HepG2 (cell line): ENCODE measurements around the gene HEPN1. TPM values are rescaled to one million over a fixed set of nuclear protein-coding genes. Genes with fewer than 3 reads are reported as not detected.

ENCODE experiments used
- HIVEP1 ChIP-seq: sonication (generic); formaldehyde crosslinking; IDR thresholded peaks from 2 replicates; pipeline ENCODE4 v1.4.0; 2020; ENCODE audit warnings: mild to moderate bottlenecking, missing genetic modification reagents
- IRF1 ChIP-seq: sonication (generic); formaldehyde crosslinking; IDR thresholded peaks from 2 replicates; pipeline ENCODE4 v1.4.0; 2020; ENCODE audit warnings: low read depth, mild to moderate bottlenecking, missing genetic modification reagents
- MIXL1 ChIP-seq: IDR thresholded peaks from 2 replicates; pipeline ENCODE4 v1.6.1; 2016
- MLXIP ChIP-seq: sonication (generic); formaldehyde crosslinking; IDR thresholded peaks from 2 replicates; pipeline ENCODE4 v1.9.0; 2021; ENCODE audit warnings: missing genetic modification reagents, borderline replicate concordance
- RNF2 ChIP-seq: fragments of 450-650 bp; conservative IDR thresholded peaks from 2 replicates; pipeline ENCODE4 v1.6.1; 2016; ENCODE audit warnings: low read depth
- SP4 ChIP-seq: sonication (generic); formaldehyde crosslinking; IDR thresholded peaks from 2 replicates; pipeline ENCODE4 v1.8.1; 2023; ENCODE audit warnings: mild to moderate bottlenecking, missing genetic modification reagents
- USF2 ChIP-seq, 2 experiments: sonication (generic) in 1 of 2; formaldehyde crosslinking in 1 of 2; IDR thresholded peaks; 2 replicates each; pipeline versions ENCODE4 v1.5.1 to v1.6.1; 2011 to 2020; ENCODE audit warnings: borderline replicate concordance in 1 of 2, low read depth in 1 of 2, low read length in 1 of 2, mild to moderate bottlenecking in 1 of 2, missing genetic modification reagents in 1 of 2, moderate library complexity in 1 of 2
- ZFP1 ChIP-seq: IDR thresholded peaks from 2 replicates; pipeline ENCODE4 v1.6.1; 2016
- ZNF337 ChIP-seq: sonication (generic); formaldehyde crosslinking; IDR thresholded peaks from 2 replicates; pipeline ENCODE4 v1.5.1; 2020; ENCODE audit warnings: missing genetic modification reagents, low read depth, mild to moderate bottlenecking, borderline replicate concordance
- polyA plus RNA-seq, 8 experiments: library from polyadenylated mRNA; depleted of rRNA in 3 of 8; stranded (reverse) in 7 of 8; unstranded in 1 of 8; fragments of >200 nt; fragmentation: Illumina TruSeq in 4 of 8; extraction: Trizol in 4 of 8; gene quantifications; 2 replicates each; pipeline versions ENCODE4 v1.2.1 to v1.2.3, GENCODE V29; 2011 to 2016; ENCODE audit warnings: low read depth in 4 of 8, missing spikeins in 1 of 8, mixed read lengths in 1 of 8; ENCODE audit not compliant: insufficient read depth in 1 of 8
- total RNA-seq, 5 experiments: library from RNA; depleted of rRNA; stranded (reverse); fragments of >200 nt; fragmentation: Illumina TruSeq; extraction: Trizol; gene quantifications; 2 replicates each; pipeline ENCODE4 v1.2.3, GENCODE V29; 2016; ENCODE audit warnings: low read depth in 1 of 5
- TF ChIP-seq, protein P1 (sequence below), 2 experiments: fragments of 450-650 bp in 1 of 2; sonication (generic) in 1 of 2; formaldehyde crosslinking in 1 of 2; IDR thresholded peaks; 2 replicates each; pipeline versions ENCODE4 v1.6.1 to v1.8.0; 2016 to 2022; ENCODE audit warnings: antibody characterized with exemption in 1 of 2, mild to moderate bottlenecking in 1 of 2, missing genetic modification reagents in 1 of 2

The HEPN1 gene
- total and polyA plus RNA-seq, 2 of the 13 experiments (the other 11 are each of a cell fraction or from before 2014, with no cell fraction given) = not detected

- TF ChIP-seq, protein P1, sequence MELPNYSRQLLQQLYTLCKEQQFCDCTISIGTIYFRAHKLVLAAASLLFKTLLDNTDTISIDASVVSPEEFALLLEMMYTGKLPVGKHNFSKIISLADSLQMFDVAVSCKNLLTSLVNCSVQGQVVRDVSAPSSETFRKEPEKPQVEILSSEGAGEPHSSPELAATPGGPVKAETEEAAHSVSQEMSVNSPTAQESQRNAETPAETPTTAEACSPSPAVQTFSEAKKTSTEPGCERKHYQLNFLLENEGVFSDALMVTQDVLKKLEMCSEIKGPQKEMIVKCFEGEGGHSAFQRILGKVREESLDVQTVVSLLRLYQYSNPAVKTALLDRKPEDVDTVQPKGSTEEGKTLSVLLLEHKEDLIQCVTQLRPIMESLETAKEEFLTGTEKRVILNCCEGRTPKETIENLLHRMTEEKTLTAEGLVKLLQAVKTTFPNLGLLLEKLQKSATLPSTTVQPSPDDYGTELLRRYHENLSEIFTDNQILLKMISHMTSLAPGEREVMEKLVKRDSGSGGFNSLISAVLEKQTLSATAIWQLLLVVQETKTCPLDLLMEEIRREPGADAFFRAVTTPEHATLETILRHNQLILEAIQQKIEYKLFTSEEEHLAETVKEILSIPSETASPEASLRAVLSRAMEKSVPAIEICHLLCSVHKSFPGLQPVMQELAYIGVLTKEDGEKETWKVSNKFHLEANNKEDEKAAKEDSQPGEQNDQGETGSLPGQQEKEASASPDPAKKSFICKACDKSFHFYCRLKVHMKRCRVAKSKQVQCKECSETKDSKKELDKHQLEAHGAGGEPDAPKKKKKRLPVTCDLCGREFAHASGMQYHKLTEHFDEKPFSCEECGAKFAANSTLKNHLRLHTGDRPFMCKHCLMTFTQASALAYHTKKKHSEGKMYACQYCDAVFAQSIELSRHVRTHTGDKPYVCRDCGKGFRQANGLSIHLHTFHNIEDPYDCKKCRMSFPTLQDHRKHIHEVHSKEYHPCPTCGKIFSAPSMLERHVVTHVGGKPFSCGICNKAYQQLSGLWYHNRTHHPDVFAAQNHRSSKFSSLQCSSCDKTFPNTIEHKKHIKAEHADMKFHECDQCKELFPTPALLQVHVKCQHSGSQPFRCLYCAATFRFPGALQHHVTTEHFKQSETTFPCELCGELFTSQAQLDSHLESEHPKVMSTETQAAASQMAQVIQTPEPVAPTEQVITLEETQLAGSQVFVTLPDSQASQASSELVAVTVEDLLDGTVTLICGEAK (IDR thresholded peaks at IDR 0.05) = no peak
- TF ChIP-seq, protein P1 (CRISPR knock-in tag; IDR thresholded peaks at IDR 0.05) = no peak
- TF ChIP-seq MLXIP (CRISPR knock-in tag) (no peak), RNF2 (no peak), ZFP1 (0 out of 2 replicates have a peak, but pooled peaks have one; percentile 22), USF2 (IDR thresholded peaks at IDR 0.05; ENCODE audit: low read depth, low read length) (no peak), USF2 (CRISPR knock-in tag; IDR thresholded peaks at IDR 0.05; ENCODE audit: borderline replicate concordance) (no peak), IRF1 (no peak), HIVEP1 (CRISPR knock-in tag) (no peak), MIXL1 (no peak), ZNF337 (no peak), SP4 (peak; percentile 59; the same call in 1 of the 2 replicates)
Observed at GRCh38 chr11:124935548-124936514, 16.8 kb downstream of the HEPN1 start, which contains the start of gene HEPACAM (continued).
